OCI-LY7 (cell line): ENCODE data around the gene AXIN2. TPM values are rescaled to one million over a fixed set of nuclear protein-coding genes. Genes with fewer than 3 reads are reported as not detected.
"Not testable (repeated sequence)": the region's sequence is repeated elsewhere in the genome, so short reads cannot be mapped to it uniquely, and the experiment has no call there.

ENCODE experiments used
- BruUV-seq: library from RNA; stranded (reverse); fragments of 400-500 nt; replicated peaks from 2 replicates; lab custom pipeline; 2021; lab: Mats Ljungman, UMichigan
- CTCF ChIA-PET: fragments of 300-600 bp; sonication (Branson Sonifier 250); formaldehyde crosslinking; loops from one replicate; lab custom pipeline; 2022; ENCODE audit warnings: antibody characterized with exemption; ENCODE audit not compliant: unreplicated experiment; lab: Charles Lee
- POLR2A ChIA-PET: fragments of 300-600 bp; sonication (Branson Sonifier 250); formaldehyde crosslinking; loops from one replicate; lab custom pipeline; 2022; ENCODE audit warnings: antibody characterized with exemption; lab: Charles Lee
- DNase-seq: peaks from one replicate; pipeline ENCODE4 v3.0.0-alpha.2; 2015; ENCODE audit warnings: low spot score
- H2AFZ ChIP-seq: fragments of 200-600 bp; sonication (generic), shearing (Covaris generic); 2 replicates; pipeline ENCODE4 v1.6.1; 2014; ENCODE audit warnings: mild to moderate bottlenecking, antibody characterized with exemption, low read length, moderate library complexity
- H3K27ac ChIP-seq: fragments of 200-600 bp; sonication (generic); 2 replicates; pipeline ENCODE4 v1.5.1; 2014; ENCODE audit warnings: mixed run types, low read depth, mild to moderate bottlenecking, moderate library complexity, low read length, inconsistent platforms; ENCODE audit not compliant: poor library complexity, severe bottlenecking
- H3K36me3 ChIP-seq: fragments of 200-600 bp; sonication (generic); 2 replicates; pipeline ENCODE4 v1.6.1; 2014; ENCODE audit warnings: mild to moderate bottlenecking, antibody characterized with exemption, low read length, moderate library complexity, mixed read lengths; ENCODE audit not compliant: insufficient read depth
- H3K4me1 ChIP-seq: fragments of 200-600 bp; sonication (generic); 2 replicates; pipeline ENCODE4 v1.5.1; 2014; ENCODE audit warnings: mild to moderate bottlenecking, low read length; ENCODE audit not compliant: insufficient read depth, poor library complexity, severe bottlenecking
- H3K4me2 ChIP-seq: fragments of 200-600 bp; sonication (generic); 2 replicates; pipeline ENCODE4 v1.6.1; 2014; ENCODE audit warnings: mild to moderate bottlenecking, low read length
- H3K4me3 ChIP-seq: fragments of 200-600 bp; sonication (generic); 2 replicates; pipeline ENCODE4 v1.5.1; 2014; ENCODE audit warnings: mild to moderate bottlenecking, low read depth, low read length; ENCODE audit not compliant: poor library complexity, severe bottlenecking
- H3K79me2 ChIP-seq: fragments of 200-600 bp; sonication (generic); 2 replicates; pipeline ENCODE4 v1.6.1; 2016; ENCODE audit warnings: low read depth, mild to moderate bottlenecking, low read length, moderate library complexity, mixed read lengths; ENCODE audit not compliant: insufficient read depth
- H3K9me2 ChIP-seq: fragments of 200-600 bp; sonication (generic); 2 replicates; pipeline ENCODE4 v1.6.1; 2016; ENCODE audit warnings: mild to moderate bottlenecking, low read length, mixed read lengths; ENCODE audit not compliant: insufficient read depth
- H3K9me3 ChIP-seq: fragments of 200-600 bp; sonication (generic); 2 replicates; pipeline ENCODE4 v1.6.1; 2014; ENCODE audit warnings: mild to moderate bottlenecking, mixed run types, low read length, mixed read lengths
- H4K20me1 ChIP-seq: fragments of 200-600 bp; sonication (generic); 2 replicates; pipeline ENCODE4 v1.6.1; 2014; ENCODE audit warnings: mild to moderate bottlenecking, antibody characterized with exemption, low read length, moderate library complexity, mixed read lengths; ENCODE audit not compliant: insufficient read depth
- EZH2phosphoT487 ChIP-seq: fragments of 200-600 bp; sonication (generic); IDR thresholded peaks from 2 replicates; pipeline ENCODE4 v1.6.1; 2018; ENCODE audit warnings: low read depth, borderline replicate concordance, mild to moderate bottlenecking, mixed run types, antibody characterized with exemption, low read length, moderate library complexity, mixed read lengths
- intact Hi-C: fragments of 100-400 bp; cut with micrococcal nuclease; formaldehyde crosslinking; loops from one replicate; pipeline ENCODE4 v1.10.0; 2022; ENCODE audit not compliant: unreplicated experiment
- total RNA-seq, 2 experiments: library from RNA; depleted of rRNA in 1 of 2; stranded (reverse); fragments of >200 nt in 1 of 2; shearing (Covaris generic) in 1 of 2; gene quantifications; 2 replicates each; pipeline ENCODE4 v1.2.3, GENCODE V29; 2014 to 2022
- TF ChIP-seq, protein P1 (sequence below): fragments of 200-600 bp; sonication (generic); conservative IDR thresholded peaks from 2 replicates; pipeline ENCODE4 v1.5.1; 2014; ENCODE audit warnings: mild to moderate bottlenecking, antibody characterized with exemption, low read length, moderate library complexity, mixed read lengths

The AXIN2 gene
- total RNA-seq, 2 experiments from 2014 or later, result 8.5 TPM

GRCh38 chr17:65487161-65487560, 74.3 kb downstream of the AXIN2 start:
- TF ChIP-seq EZH2phosphoT487, result no peak
- TF ChIP-seq, protein P1, sequence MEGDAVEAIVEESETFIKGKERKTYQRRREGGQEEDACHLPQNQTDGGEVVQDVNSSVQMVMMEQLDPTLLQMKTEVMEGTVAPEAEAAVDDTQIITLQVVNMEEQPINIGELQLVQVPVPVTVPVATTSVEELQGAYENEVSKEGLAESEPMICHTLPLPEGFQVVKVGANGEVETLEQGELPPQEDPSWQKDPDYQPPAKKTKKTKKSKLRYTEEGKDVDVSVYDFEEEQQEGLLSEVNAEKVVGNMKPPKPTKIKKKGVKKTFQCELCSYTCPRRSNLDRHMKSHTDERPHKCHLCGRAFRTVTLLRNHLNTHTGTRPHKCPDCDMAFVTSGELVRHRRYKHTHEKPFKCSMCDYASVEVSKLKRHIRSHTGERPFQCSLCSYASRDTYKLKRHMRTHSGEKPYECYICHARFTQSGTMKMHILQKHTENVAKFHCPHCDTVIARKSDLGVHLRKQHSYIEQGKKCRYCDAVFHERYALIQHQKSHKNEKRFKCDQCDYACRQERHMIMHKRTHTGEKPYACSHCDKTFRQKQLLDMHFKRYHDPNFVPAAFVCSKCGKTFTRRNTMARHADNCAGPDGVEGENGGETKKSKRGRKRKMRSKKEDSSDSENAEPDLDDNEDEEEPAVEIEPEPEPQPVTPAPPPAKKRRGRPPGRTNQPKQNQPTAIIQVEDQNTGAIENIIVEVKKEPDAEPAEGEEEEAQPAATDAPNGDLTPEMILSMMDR, result no peak
- intact Hi-C loops, result no loop called here
- H4K20me1 ChIP-seq, result no peaks in the 10 kb centered on the region
- no peak overlapping the region for H3K4me2 ChIP-seq
- H3K4me3 ChIP-seq, result no peak overlapping the region
- BruUV-seq, result no TSS peak
- no peaks in the 10 kb centered on the region for H3K4me1 ChIP-seq
- ChIA-PET CTCF (no interaction called here), POLR2A (no interaction called here)
- no peak overlapping the region for H3K27ac ChIP-seq
- no peaks in the 10 kb centered on the region for H3K9me3 ChIP-seq
- H2AFZ ChIP-seq, result no peak overlapping the region
- no peak for DNase-seq
- no peaks in the 10 kb centered on the region for H3K36me3 ChIP-seq
- H3K9me2 ChIP-seq, result no peaks in the 10 kb centered on the region
- H3K79me2 ChIP-seq, result no peaks in the 10 kb centered on the region

GRCh38 chr17:65485388-65486299, 75.8 kb downstream of the AXIN2 start:
- no TSS peak for BruUV-seq
- no peak overlapping the region for H3K27ac ChIP-seq
- no peak overlapping the region for H3K4me2 ChIP-seq
- no peak for DNase-seq
- no peak overlapping the region for H2AFZ ChIP-seq
- H3K36me3 ChIP-seq, result no peaks in the 10 kb centered on the region
- no peaks in the 10 kb centered on the region for H3K9me2 ChIP-seq
- intact Hi-C loops, result no loop called here
- H3K4me1 ChIP-seq, result no peaks in the 10 kb centered on the region
- no peak overlapping the region for H3K4me3 ChIP-seq
- POLR2A ChIA-PET, result no interaction called here
- CTCF ChIA-PET, result no interaction called here
- no peaks in the 10 kb centered on the region for H4K20me1 ChIP-seq
- TF ChIP-seq, protein P1, result no peak
- no peak for TF ChIP-seq EZH2phosphoT487
- H3K9me3 ChIP-seq, result no peaks in the 10 kb centered on the region
- no peaks in the 10 kb centered on the region for H3K79me2 ChIP-seq

GRCh38 chr17:65484405-65484804, 77.0 kb downstream of the AXIN2 start:
- CTCF ChIA-PET, H3K9me3 ChIP-seq, DNase-seq, H3K27ac ChIP-seq, BruUV-seq, intact Hi-C loops, POLR2A ChIA-PET, H3K4me2 ChIP-seq, H3K79me2 ChIP-seq, H3K36me3 ChIP-seq, H3K4me1 ChIP-seq, H3K9me2 ChIP-seq, H3K4me3 ChIP-seq, H2AFZ ChIP-seq, H4K20me1 ChIP-seq: not testable (repeated sequence)
